Esophagus muscularis mucosa (tissue), 4 donors: ENCODE data around the gene ERC2. TPM values are rescaled to one million over a fixed set of nuclear protein-coding genes. Genes with fewer than 3 reads are reported as not detected.
A peak's percentile ranks its signal among the peaks of the same experiment; 100 is the strongest.

Experiments used
- DNase-seq: peaks from one replicate; pipeline ENCODE4 v3.0.0-alpha.2; 2017; ENCODE audit errors: extremely low spot score
- H3K27ac ChIP-seq, 4 donors: fragments of 200-600 bp; sonication (generic); replicated peaks in 1 of 4; 1 replicate in 3 of 4; 2 replicates in 1 of 4; pipeline ENCODE4 v1.5.1; 2016 to 2019; ENCODE audit warnings: mild to moderate bottlenecking in 1 of 4
- H3K27me3 ChIP-seq, 4 donors: fragments of 200-600 bp; sonication (generic); one replicate each; pipeline versions ENCODE4 v1.5.1 to v1.6.0; 2016 to 2019
- H3K36me3 ChIP-seq, 4 donors: fragments of 200-600 bp; sonication (generic); one replicate each; pipeline ENCODE4 v1.5.1; 2016 to 2019
- H3K4me1 ChIP-seq, 4 donors: fragments of 200-600 bp; sonication (generic); one replicate each; pipeline ENCODE4 v1.5.1; 2016 to 2019
- H3K4me3 ChIP-seq, 4 donors: fragments of 200-600 bp; sonication (generic); 1 replicate in 2 of 4; 2 replicates in 2 of 4; pipeline ENCODE4 v1.5.1; 2016 to 2019; ENCODE audit warnings: mild to moderate bottlenecking in 4 of 4, moderate library complexity in 1 of 4
- H3K9me3 ChIP-seq, 4 donors: fragments of 200-600 bp; sonication (generic); 1 replicate in 3 of 4; 2 replicates in 1 of 4; pipeline ENCODE4 v1.5.1; 2016 to 2019
- EP300 ChIP-seq: sonication (generic); formaldehyde crosslinking; IDR thresholded peaks from one replicate; pipeline ENCODE4 v1.6.1; 2017; ENCODE audit warnings: antibody characterized with exemption
- POLR2A ChIP-seq: fragments of 450-650 bp; IDR thresholded peaks from one replicate; pipeline ENCODE4 v1.6.1; 2017; ENCODE audit warnings: antibody characterized with exemption, moderate library complexity, mild to moderate bottlenecking, low read depth
- POLR2AphosphoS5 ChIP-seq, 2 donors: sonication (generic); formaldehyde crosslinking; IDR thresholded peaks; one replicate each; pipeline ENCODE4 v1.6.1; 2017; ENCODE audit warnings: antibody characterized with exemption in 2 of 2
- WGBS: methylation state at CpG from one replicate; pipeline ENCODE4 v1.1.5; 2018; 5-methylcytosine and 5-hydroxymethylcytosine counted together
- intact Hi-C: fragments of 100-400 bp; cut with DNase I; formaldehyde crosslinking; loops from one replicate; pipeline ENCODE4 v1.15.1; 2023
- total RNA-seq, 4 donors: library from RNA; depleted of rRNA; stranded (reverse); fragments of >200 nt; gene quantifications; one replicate each; pipeline versions ENCODE4 v1.1.0 to v1.2.1, GENCODE V29; 2016
- TF ChIP-seq, protein P1 (sequence below), 3 experiments: fragments of 200-600 bp in 2 of 3; fragments of 450-650 bp in 1 of 3; sonication (generic) in 2 of 3; IDR thresholded peaks; one replicate each; pipeline ENCODE4 v1.5.1; 2017 to 2019; ENCODE audit warnings: antibody characterized with exemption in 3 of 3, mild to moderate bottlenecking in 2 of 3, moderate library complexity in 1 of 3

Gene ERC2
- total RNA-seq, 4 donors from 2014 or later, result 0.42 to 2.0 (median 1.5) TPM

GRCh38 chr3:55721716-55722484 lies 746.4 kb downstream of the ERC2 start:
- intact Hi-C loops, result no loop called here
- no peaks in the 10 kb centered on the region for H3K9me3 ChIP-seq
- H3K4me3 ChIP-seq, result no peak overlapping the region
- H3K36me3 ChIP-seq, result no peaks in the 10 kb centered on the region
- peak; percentile 57 for DNase-seq
- TF ChIP-seq EP300, result no peak
- TF ChIP-seq POLR2A, result no peak
- TF ChIP-seq, protein P1, sequence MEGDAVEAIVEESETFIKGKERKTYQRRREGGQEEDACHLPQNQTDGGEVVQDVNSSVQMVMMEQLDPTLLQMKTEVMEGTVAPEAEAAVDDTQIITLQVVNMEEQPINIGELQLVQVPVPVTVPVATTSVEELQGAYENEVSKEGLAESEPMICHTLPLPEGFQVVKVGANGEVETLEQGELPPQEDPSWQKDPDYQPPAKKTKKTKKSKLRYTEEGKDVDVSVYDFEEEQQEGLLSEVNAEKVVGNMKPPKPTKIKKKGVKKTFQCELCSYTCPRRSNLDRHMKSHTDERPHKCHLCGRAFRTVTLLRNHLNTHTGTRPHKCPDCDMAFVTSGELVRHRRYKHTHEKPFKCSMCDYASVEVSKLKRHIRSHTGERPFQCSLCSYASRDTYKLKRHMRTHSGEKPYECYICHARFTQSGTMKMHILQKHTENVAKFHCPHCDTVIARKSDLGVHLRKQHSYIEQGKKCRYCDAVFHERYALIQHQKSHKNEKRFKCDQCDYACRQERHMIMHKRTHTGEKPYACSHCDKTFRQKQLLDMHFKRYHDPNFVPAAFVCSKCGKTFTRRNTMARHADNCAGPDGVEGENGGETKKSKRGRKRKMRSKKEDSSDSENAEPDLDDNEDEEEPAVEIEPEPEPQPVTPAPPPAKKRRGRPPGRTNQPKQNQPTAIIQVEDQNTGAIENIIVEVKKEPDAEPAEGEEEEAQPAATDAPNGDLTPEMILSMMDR (IDR thresholded peaks at IDR 0.05), result peak; percentile 25 to 47 (median 36)
- no peak for TF ChIP-seq POLR2AphosphoS5 (IDR thresholded peaks at IDR 0.05)
- 74% methylated on average over 5 of the region's 5 CpGs for WGBS
- H3K27me3 ChIP-seq, result no peaks in the 10 kb centered on the region
- H3K4me1 ChIP-seq, result peaks cover 0 to 21% (median 15%) of the 10 kb centered on the region in 4 donors
- H3K27ac ChIP-seq, result no peak overlapping the region

GRCh38 chr3:55720614-55721013 lies 747.7 kb downstream of the ERC2 start:
- no peaks in the 10 kb centered on the region for H3K9me3 ChIP-seq
- intact Hi-C loops, result no loop called here
- TF ChIP-seq EP300 (no peak), POLR2AphosphoS5 (IDR thresholded peaks at IDR 0.05) (no peak), POLR2A (no peak)
- TF ChIP-seq, protein P1 (IDR thresholded peaks at IDR 0.05), result no peak
- peaks cover 0 to 16% (median 13%) of the 10 kb centered on the region in 4 donors for H3K4me1 ChIP-seq
- DNase-seq, result no peak
- no peaks in the 10 kb centered on the region for H3K36me3 ChIP-seq
- no peak overlapping the region for H3K27ac ChIP-seq
- no peak overlapping the region for H3K4me3 ChIP-seq
- no peaks in the 10 kb centered on the region for H3K27me3 ChIP-seq

DNA sequence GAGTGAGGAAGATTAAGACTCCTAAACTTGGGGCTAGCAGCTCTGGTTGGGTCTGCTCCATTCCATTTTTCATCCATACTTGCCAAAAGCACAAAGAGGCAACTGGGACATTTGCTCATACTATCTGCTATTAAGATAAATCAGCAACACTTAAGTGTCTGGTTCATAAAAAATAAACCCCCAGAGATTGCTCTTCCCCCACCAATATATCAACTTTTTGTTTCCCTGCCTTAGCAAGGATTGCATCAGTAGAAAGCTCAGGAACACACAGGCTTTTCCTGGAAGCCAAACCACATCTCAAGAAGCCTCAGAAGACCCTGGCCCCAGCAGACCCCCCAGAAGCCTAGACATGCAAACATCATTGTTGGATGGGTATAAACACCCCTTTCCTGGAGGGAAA lies 748.8 kb downstream of the ERC2 start:
- Histone ChIP-seq H3K4me3 (no peak overlapping the region), H3K4me1 (peaks cover 0 to 7% (median 3%) of the 10 kb centered on the region in 4 donors), H3K27ac (no peak overlapping the region), H3K36me3 (no peaks in the 10 kb centered on the region), H3K9me3 (no peaks in the 10 kb centered on the region), H3K27me3 (no peaks in the 10 kb centered on the region)
- peak; percentile 53 for DNase-seq
- intact Hi-C loops, result loop anchor here (10.0 kb wide), 1 partner anchor 865 kb away; no protein-coding TSS in a partner anchor
- TF ChIP-seq POLR2AphosphoS5 (IDR thresholded peaks at IDR 0.05) (no peak), EP300 (no peak), POLR2A (no peak)
- TF ChIP-seq, protein P1 (IDR thresholded peaks at IDR 0.05), result no peak

GRCh38 chr3:55719006-55719405 lies 749.3 kb downstream of the ERC2 start:
- intact Hi-C loops, result loop anchor here (10.0 kb wide), 1 partner anchor 864 kb away; no protein-coding TSS in a partner anchor

More at GRCh38 chr3:55719006-55719405, 749.3 kb downstream of the ERC2 start:
- H3K4me3 ChIP-seq, result no peak overlapping the region
- H3K4me1 ChIP-seq, result peaks cover 0 to 5% (median under 1%) of the 10 kb centered on the region in 4 donors
- WGBS, result 43% methylated on average over 3 of the region's 3 CpGs
- H3K36me3 ChIP-seq, result no peaks in the 10 kb centered on the region
- H3K9me3 ChIP-seq, result no peaks in the 10 kb centered on the region
- no peaks in the 10 kb centered on the region for H3K27me3 ChIP-seq
- H3K27ac ChIP-seq, result no peak overlapping the region
- TF ChIP-seq, protein P1 (IDR thresholded peaks at IDR 0.05), result no peak
- DNase-seq, result no peak
